ENCODE data around the gene YDJC.
"Not testable (repeated sequence)": the region's sequence is repeated elsewhere in the genome, so short reads cannot be mapped to it uniquely, and the experiment has no call there.

Gene YDJC

GRCh38 chr22:21609556-21610157 lies 20.2 kb downstream of the YDJC start:
- DNase-seq, result not testable (repeated sequence)

DNA sequence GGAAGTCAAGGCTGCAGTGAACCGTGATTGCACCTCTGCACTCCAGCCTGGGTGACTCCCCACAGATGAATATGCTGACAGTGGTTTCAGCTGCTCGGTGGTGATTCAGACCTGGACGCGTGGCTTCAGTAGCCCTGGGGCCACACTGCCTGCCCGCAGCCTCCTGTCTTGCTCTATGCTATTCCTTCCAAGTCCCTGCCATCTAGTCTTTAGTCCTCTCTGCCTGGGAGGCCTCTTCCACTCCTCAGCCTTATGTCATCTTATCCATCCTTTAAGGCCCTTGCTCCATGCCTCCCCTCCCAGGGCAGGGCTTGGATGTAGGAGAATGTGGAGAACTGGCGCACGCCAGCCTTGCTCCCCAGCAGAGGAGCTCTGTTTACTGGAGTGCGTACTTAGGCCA lies 23.0 kb downstream of the YDJC start:
- no peak for DNase-seq

- no peak for DNase-seq
These were observed 23.8 kb downstream of the YDJC start for GRCh38 chr22:21605887-21606564.

GRCh38 chr22:21603973-21604372 lies 25.8 kb downstream of the YDJC start:
- DNase-seq, result no peak

GRCh38 chr22:21602579-21602978 lies 27.2 kb downstream of the YDJC start:
- DNase-seq, result no peak

DNA sequence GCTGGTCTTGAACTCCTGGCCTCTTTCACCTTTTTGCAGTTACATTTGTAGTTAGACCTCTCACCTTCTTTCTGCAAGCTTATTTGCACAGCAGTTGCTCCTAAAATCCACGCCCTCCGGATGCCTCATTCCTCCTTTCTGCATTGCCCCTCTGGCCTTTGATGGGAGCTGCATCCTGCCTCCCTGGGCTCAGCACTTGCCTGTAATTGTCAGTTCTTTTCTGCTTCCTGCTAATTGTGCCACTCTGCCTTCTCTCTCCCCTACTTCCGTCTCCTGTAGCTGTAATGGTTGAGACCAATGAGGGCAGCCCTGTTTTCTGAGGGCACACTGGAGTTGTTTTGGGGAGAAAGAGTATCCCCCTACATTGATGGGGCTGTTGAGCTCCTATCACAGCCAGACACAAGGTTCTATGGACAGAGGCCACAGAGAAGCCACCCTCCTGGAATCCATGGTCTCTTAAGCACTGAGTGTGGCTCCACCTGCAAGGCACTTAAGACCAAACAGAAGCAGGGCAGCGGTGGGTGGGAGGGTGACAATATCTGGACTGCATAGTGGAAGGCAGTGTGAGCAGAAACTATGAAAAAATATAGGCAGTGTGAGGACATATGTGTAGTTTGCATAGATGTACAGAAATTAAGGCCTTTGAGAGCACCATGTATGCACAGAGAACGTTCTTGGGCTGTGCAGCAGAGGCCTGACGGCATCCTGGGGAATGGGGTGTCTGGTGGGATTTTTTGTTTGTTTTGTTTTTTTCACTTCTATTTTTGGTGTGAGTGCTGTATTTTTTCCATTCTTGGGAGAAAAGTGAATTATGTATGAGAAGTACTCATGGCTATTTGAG lies 30.5 kb downstream of the YDJC start:
- DNase-seq, result no peak

DNA sequence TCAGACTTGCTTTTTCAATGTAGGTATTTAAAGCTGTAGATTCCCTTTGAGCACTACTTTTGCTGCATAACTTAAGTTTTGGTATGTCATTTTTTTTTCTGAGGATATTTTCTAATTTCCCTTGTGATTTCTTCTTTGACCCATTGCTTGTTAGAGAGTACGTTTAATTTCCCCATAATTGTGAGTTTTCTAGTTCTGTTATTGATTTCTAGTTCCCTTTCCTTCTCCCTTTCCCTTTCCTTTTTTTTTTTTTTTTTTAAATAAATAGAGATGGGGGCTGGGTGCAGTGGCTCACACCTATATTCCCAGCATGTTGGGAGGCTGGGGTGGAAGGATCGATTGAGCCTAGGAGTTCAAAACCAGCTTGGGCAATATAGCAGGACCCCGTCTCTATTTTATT lies 31.5 kb downstream of the YDJC start:
- DNase-seq, result no peak

GRCh38 chr22:21596356-21597135 lies 33.3 kb downstream of the YDJC start:
- DNase-seq, result not testable (repeated sequence)

DNA sequence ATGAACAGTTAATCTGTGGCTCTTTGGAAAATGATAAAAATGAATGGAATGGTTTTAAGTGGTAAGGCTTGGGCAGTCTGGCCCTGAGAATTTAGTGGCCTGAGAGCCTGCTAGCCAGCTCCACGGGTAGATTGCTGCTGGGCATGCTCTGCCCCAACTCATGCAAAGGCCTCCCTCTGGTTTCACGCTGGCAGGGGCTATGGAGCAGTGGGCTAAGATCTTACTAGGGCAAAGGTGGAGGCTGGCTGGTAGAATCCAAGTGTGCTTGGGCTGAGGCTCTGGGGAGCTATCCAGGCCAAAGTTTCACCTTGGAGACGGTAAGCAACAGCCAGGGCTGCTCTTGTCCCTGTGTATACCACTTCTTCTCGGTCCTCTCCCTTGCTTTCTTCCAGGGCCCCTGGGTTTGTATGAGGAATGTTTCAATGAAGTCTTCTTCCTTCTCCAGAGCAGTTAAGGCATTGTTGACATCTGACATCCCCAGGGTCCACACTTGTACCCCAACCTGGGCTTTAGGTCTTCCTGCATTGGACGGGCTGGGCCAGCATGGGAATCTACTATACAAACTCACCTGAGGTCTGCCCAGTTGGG lies 34.9 kb downstream of the YDJC start:
- no peak for DNase-seq

DNA sequence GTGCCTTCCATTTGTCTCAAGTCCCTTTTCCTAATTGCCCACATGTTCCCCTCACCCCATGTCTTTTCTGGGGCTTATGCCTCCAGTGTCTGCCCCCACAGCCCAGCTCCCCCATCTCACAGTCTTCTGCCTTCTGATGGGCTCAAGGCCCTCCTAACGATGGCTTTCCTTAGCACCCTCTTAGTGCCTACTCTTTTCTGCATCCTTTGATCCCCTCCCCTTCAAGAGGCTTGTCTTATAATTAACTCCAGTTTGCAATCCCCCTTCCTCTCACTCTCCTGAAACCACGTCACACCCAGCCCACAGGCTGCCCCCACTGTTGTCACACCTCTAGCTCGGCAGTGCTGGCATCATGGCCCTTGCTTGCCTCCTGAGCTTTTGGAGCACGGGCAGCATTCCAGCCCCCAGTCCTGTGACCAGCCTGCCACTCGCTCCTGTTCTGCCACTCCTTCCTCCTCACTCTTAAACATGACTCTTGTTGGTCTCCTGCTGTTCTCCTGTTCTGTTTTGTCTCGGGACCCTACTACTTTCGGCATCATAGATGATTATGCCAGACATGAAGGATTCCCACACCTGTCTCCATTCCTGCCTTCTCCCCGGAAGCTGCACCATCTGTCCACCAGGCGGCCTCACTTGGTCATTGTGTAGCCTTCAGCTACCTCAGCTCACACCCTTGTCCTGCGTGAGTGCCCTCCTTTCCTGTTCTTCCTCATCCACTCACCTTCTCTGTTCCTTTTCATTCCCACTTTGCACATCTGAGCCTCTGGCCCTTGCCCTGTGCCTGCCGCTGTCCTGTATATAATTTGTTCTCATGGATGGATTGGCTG lies 36.2 kb downstream of the YDJC start:
- no peak for DNase-seq

DNA sequence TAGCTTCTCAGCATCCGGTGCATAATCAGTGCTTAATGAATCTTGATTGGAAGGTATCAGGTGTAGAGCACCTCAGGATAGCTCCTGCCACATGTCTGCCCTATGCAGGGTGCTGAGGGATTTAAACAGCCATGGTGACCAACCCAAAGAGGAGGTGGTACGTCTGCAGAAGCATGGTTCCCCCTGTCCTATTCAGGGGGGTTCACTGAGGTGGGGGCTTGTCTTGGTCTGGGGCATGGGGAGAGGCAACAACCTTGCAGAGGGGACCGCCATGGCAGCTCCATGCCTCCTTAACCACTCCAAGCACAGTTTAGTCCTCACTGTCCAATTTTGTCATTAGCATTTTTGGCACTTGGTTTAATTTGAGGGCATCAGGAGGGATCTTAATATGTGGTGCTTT lies 37.4 kb downstream of the YDJC start:
- DNase-seq, result no peak

- no peak for DNase-seq
These were observed 38.1 kb downstream of the YDJC start for GRCh38 chr22:21591695-21592094.

DNA sequence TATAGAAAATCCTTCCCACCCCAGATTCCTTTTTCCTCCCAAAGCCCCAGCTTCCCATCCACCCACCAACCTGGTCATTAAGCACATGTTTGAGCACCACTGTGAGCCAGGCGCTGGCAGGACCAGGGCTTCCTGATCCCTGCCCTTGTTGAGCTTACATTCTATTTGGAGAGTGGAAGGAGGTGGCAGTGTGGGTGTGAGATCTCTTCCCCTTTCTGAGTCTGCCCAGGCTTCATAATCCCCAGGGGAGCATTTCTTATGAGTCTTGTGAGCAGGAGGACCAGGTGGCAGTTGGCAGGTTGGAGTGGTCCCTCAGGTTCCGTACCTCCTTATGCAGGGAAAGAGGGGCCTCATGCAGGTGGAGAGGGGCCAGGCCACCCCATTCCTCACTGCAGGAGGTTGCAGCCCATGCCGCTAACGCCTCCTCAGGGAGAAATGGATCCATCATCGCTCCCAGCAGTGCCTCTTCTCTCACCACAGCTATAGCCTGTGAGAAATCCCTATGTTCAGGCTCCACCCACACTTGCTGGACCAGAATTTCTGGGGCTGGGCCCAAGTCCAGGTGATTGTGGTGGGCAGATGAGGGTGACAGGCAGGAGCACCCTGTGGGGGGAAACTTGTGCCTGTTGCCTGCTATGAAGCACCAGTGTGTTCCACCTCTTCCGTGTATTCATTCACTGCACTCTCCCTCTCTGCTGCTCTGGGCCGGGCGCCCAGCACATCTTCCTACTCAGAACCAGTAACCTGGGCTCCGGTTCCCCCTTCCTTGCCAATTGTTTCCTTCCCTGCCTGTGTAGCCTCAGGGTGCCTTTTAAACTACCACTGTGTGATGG lies 38.8 kb downstream of the YDJC start:
- no peak for DNase-seq

DNA sequence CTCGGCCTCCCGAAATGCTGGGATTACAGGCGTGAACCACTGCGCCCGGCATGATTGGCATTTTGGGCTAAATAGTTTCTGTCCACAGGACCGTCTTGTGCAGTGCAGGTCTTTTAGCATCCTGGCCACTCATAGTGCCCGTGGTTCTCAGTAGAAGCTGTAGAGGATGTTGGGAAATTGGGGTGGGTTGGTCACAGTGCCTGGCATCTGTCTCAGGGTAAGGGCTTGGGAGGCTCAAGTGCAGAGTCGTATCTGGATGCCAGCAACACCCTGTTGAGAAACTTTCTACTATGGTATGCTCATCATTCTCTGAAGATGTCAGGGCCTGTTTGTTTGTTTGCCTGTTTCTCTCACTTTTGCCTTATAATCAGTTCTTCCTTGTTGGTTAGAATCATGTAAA lies 40.4 kb downstream of the YDJC start:
- DNase-seq, result no peak

DNA sequence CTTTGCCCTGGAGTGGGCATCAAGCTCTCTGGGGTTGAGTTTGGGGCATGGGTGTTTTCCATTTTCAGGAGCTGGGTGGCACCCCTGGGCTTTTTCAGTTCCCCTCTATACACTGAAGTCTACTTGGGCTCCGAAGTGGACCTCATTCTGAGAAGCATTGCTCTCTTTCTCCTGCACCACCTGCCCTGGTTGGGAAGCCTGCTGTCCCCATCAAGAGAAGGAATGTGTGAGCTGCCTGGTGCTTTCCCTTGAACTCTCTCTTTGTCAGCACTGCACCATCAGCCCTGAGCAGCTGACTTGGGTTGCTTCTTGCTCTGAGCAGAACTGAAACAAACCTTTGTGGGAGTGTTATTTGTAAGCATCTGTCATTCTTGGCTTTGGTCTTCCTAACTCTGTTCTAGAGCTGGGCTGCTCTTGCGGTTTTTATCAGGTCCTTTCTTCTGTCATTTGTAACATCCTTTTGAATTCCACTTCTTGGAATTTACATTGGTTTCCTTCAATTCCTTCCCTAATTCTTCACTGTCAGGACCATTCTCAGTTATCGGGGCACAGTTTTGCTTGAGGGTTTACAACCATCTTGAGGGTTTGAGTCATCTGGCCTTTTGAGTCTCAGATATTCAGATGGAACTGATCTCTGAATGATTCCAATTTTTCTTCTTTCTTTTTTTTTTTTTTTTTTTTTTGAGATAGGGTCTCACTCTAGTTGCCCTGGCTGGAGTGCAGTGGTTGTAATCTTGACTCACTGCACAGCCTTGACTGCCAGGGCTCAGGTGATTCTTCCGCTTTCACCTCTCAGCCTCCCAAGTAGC lies 41.8 kb downstream of the YDJC start:
- no peak for DNase-seq

DNA sequence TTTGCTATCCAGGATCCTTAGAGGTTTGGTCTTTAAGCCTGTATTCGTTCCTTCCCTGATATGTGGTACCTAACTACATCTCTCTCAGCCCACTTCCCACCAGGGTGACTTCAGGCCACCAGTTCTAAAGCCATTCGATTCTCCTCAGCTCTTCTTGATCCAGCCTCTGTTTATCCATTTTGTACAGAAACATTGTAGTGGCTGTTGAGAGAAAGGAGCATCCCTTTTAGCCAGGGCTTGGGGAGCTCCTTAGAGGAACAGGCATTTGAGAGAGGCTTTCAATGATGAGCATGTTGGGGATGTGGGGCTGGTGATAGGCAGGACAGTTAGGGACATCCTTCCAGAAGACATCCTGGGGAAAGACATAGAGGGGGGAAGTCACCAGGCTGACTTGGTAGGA lies 44.4 kb downstream of the YDJC start:
- no peak for DNase-seq

DNA sequence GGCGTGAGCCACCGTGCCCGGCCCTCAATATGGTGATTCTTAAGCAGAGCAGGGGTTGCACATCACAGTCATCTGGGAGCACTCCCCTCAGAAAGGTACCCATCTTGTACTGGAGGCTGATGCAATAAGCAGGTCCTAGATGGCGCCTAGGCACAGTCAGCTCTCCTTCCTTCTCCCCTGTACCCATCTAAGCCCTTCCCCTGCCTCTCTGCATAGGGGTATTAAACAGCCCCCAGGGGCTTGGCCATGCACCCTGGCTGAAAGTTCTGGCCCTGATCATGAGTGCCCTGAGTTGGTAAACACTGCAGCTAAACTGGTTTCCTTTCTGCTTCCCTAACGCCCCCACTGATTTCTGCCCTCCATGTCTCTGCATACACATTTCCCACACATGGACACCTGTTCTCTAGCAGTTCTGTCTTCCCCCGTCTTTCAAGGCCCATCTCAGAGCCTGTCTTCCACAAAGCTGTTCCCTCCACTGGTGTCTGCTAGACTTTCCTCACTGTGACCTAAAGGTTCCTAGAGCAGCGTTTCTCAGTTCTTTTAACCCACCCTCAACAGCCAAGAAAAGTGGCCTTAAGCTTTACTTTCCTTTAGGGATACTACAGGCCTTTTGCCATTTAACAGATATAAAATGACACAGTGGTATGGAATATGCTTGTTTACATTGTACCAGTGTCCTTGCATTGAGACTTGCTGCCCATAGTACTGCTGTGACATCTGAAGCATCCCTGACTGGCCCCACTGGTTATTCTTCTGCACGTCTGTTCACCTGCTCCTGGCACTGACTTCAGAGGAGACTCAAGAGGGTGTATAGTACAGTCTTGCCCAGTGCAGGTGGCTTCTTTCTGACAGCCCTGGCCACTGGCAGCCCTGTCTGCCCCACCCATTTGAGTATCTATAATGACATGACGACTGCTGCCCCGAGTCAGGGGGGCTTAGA lies 46.8 kb downstream of the YDJC start:
- DNase-seq, result no peak

- not testable (repeated sequence) for DNase-seq
These were observed 48.7 kb downstream of the YDJC start for GRCh38 chr22:21581009-21581713.

Measured in right kidney (tissue), 1 donor.